ENCODE results near the gene GPR158.
"Not testable (repeated sequence)": the region's sequence is repeated elsewhere in the genome, so short reads cannot be mapped to it uniquely, and the experiment has no call there.

The GPR158 gene

DNA sequence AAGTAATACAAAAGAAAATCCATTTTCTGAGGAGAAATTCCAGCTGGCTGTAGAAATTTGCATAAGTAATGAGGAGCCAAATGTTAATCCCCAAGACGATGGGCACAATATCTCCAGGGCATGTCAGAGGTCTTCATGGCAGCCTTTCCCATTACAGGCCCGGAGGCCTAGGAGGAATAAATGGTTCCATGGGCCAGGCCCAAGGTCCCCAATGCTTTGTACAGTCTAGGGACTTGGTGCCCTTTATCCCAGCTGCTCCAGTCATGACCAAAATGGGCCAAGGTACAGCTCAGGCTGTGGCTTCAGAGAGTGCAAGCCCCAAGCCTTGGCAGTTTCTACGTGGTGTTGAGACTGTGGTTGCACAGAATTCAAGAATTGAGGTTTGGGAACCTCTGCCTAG lies 182.5 kb downstream of the GPR158 start:
- H3K27ac ChIP-seq (replicated peaks; ENCODE audit: low read length), result no peak overlapping the region
- WGBS, 2 donors (ENCODE audit: extremely low coverage in 2 of 2, insufficient read length in 2 of 2, insufficient replicate concordance in 1 of 2), result no CpG with 5 or more reads among the region's 3 CpGs
- H3K4ac ChIP-seq (ENCODE audit: low read length), result no peak overlapping the region
- H3K9me3 ChIP-seq (replicated peaks in 1 of 2; ENCODE audit: control insufficient read depth in 2 of 2, insufficient read depth in 1 of 2, low read depth in 1 of 2, low read length in 2 of 2), result peaks cover 7 to 9% of the 10 kb centered on the region in 2 donors
- no peaks in the 10 kb centered on the region for H3K4me1 ChIP-seq (ENCODE audit: control insufficient read depth in 2 of 2, insufficient read depth in 1 of 2, low read depth in 1 of 2, low read length in 2 of 2)
- H4K91ac ChIP-seq (ENCODE audit: low read depth, low read length, poor library complexity), result no peak overlapping the region
- no peak overlapping the region for H2BK120ac ChIP-seq (ENCODE audit: low read depth, low read length)
- no peak overlapping the region for H4K8ac ChIP-seq (ENCODE audit: low read depth, low read length)
- no peak overlapping the region for H3K23ac ChIP-seq (ENCODE audit: low read depth, low read length, poor library complexity)
- no peak overlapping the region for H2AK5ac ChIP-seq (ENCODE audit: low read depth, low read length)
- H2AFZ ChIP-seq (ENCODE audit: low read length), result no peak overlapping the region
- H3K27me3 ChIP-seq (ENCODE audit: control insufficient read depth in 3 of 3, insufficient read depth in 3 of 3, low read depth in 1 of 3, low read length in 3 of 3), result no peaks in the 10 kb centered on the region
- no peak overlapping the region for H3K14ac ChIP-seq (ENCODE audit: low read length)
- no peak overlapping the region for H3K18ac ChIP-seq (ENCODE audit: low read length)
- no peak overlapping the region for H3K4me3 ChIP-seq (ENCODE audit: low read length in 2 of 2)
- no peaks in the 10 kb centered on the region for H3K36me3 ChIP-seq (replicated peaks in 1 of 2; ENCODE audit: control insufficient read depth in 2 of 2, insufficient read depth in 2 of 2, low read length in 2 of 2)
- H3K4me2 ChIP-seq (ENCODE audit: insufficient read depth, low read length, poor library complexity, severe bottlenecking), result no peak overlapping the region
- no peak overlapping the region for H3K9ac ChIP-seq (ENCODE audit: low read depth, low read length, poor library complexity)
- H2BK15ac ChIP-seq (ENCODE audit: low read length), result no peak overlapping the region
- no peak for DNase-seq (ENCODE audit: low spot score)
- no peak overlapping the region for H2BK5ac ChIP-seq (ENCODE audit: low read length)
- no peak overlapping the region for H2BK12ac ChIP-seq (ENCODE audit: low read length)
- H3K79me1 ChIP-seq (ENCODE audit: low read depth, low read length), result no peaks in the 10 kb centered on the region

DNA sequence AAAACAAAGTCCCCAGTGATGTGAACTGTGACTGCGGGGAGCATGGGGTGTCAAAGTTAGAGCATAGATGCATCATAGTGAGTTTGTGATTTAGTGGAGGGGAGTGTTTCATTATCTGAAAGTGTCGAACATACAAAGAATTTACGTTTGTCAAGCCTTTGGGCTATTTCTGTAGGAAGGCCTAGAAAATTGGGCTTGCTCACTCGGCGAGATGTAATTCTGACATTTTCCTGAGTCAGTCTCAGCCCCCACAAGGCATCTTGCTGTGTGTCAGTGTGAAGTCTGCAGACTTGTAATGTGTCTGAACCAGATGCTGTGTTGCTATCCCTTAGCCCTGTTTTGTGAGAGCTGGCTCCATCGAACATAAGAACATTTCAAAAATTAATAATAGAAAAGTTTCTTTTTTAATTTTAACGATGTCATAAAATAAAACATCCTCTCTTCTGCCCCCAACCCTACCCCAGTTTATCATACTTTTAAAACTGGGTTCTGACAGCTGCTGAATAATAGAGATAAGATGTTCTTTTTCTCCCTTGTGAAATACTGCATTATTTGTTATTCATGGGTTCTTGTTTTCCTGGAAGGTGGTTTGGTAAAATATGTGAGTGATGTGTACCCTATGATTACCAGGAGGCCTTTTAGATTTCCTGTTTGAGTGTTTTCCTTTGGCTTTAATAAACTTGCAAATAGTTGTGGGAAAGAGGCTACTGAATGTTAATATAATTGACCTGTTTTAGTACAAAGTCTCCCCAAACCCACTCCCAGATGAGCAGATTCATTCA lies 207.4 kb downstream of the GPR158 start:
- WGBS, 2 donors (ENCODE audit: extremely low coverage in 2 of 2, insufficient read length in 2 of 2, insufficient replicate concordance in 1 of 2), result no CpG with 5 or more reads among the region's 7 CpGs
- H3K4me3 ChIP-seq (ENCODE audit: low read length in 2 of 2), result no peak overlapping the region
- no peak overlapping the region for H3K18ac ChIP-seq (ENCODE audit: low read length)
- H3K14ac ChIP-seq (ENCODE audit: low read length), result no peak overlapping the region
- no peak overlapping the region for H2BK5ac ChIP-seq (ENCODE audit: low read length)
- H3K79me1 ChIP-seq (ENCODE audit: low read depth, low read length), result no peaks in the 10 kb centered on the region
- H4K8ac ChIP-seq (ENCODE audit: low read depth, low read length), result no peak overlapping the region
- H2BK120ac ChIP-seq (ENCODE audit: low read depth, low read length), result no peak overlapping the region
- no peak overlapping the region for H3K9ac ChIP-seq (ENCODE audit: low read depth, low read length, poor library complexity)
- no peak overlapping the region for H4K91ac ChIP-seq (ENCODE audit: low read depth, low read length, poor library complexity)
- H3K4ac ChIP-seq (ENCODE audit: low read length), result no peak overlapping the region
- DNase-seq (ENCODE audit: low spot score), result no peak
- no peak overlapping the region for H2BK15ac ChIP-seq (ENCODE audit: low read length)
- H2BK12ac ChIP-seq (ENCODE audit: low read length), result no peak overlapping the region
- no peaks in the 10 kb centered on the region for H3K4me1 ChIP-seq (ENCODE audit: control insufficient read depth in 2 of 2, insufficient read depth in 1 of 2, low read depth in 1 of 2, low read length in 2 of 2)
- H3K23ac ChIP-seq (ENCODE audit: low read depth, low read length, poor library complexity), result no peak overlapping the region
- no peak overlapping the region for H2AK5ac ChIP-seq (ENCODE audit: low read depth, low read length)
- no peak overlapping the region for H3K27ac ChIP-seq (replicated peaks; ENCODE audit: low read length)
- no peaks in the 10 kb centered on the region for H3K27me3 ChIP-seq (ENCODE audit: control insufficient read depth in 3 of 3, insufficient read depth in 3 of 3, low read depth in 1 of 3, low read length in 3 of 3)
- no peaks in the 10 kb centered on the region for H3K36me3 ChIP-seq (replicated peaks in 1 of 2; ENCODE audit: control insufficient read depth in 2 of 2, insufficient read depth in 2 of 2, low read length in 2 of 2)
- no peak overlapping the region for H3K4me2 ChIP-seq (ENCODE audit: insufficient read depth, low read length, poor library complexity, severe bottlenecking)
- H2AFZ ChIP-seq (ENCODE audit: low read length), result peak overlapping the region; percentile 31
- H3K9me3 ChIP-seq (replicated peaks in 1 of 2; ENCODE audit: control insufficient read depth in 2 of 2, insufficient read depth in 1 of 2, low read depth in 1 of 2, low read length in 2 of 2), result no peaks in the 10 kb centered on the region

DNA sequence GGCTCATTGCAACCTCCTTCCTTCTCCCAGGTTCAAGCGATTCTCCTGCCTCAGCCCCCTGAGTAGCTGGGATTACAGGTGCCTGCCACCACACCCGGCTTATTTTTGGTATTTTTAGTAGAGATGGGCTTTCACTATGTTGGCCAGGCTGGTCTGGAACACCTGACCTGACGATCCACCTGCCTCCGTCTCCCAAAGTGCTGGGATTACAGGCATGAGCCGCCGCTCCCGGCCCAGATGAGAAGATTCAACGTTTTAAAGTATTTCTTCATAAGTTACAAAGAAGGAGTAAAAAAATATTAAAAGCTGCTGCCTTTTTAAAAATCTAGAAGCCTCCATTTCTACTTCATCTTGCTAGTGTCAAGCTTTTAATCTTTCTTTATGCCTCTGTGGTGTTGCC lies 208.1 kb downstream of the GPR158 start:
- H2BK15ac ChIP-seq (ENCODE audit: low read length); H3K79me1 ChIP-seq (ENCODE audit: low read depth, low read length); H4K91ac ChIP-seq (ENCODE audit: low read depth, low read length, poor library complexity); H3K4ac ChIP-seq (ENCODE audit: low read length); H3K23ac ChIP-seq (ENCODE audit: low read depth, low read length, poor library complexity); H3K27me3 ChIP-seq (ENCODE audit: control insufficient read depth in 3 of 3, insufficient read depth in 3 of 3, low read depth in 1 of 3, low read length in 3 of 3); H2AFZ ChIP-seq (ENCODE audit: low read length); H3K36me3 ChIP-seq (replicated peaks in 1 of 2; ENCODE audit: control insufficient read depth in 2 of 2, insufficient read depth in 2 of 2, low read length in 2 of 2); H2BK120ac ChIP-seq (ENCODE audit: low read depth, low read length); H2BK5ac ChIP-seq (ENCODE audit: low read length); H3K14ac ChIP-seq (ENCODE audit: low read length); H3K4me1 ChIP-seq (ENCODE audit: control insufficient read depth in 2 of 2, insufficient read depth in 1 of 2, low read depth in 1 of 2, low read length in 2 of 2); H2BK12ac ChIP-seq (ENCODE audit: low read length); DNase-seq (ENCODE audit: low spot score); H3K4me3 ChIP-seq (ENCODE audit: low read length in 2 of 2); H3K27ac ChIP-seq (replicated peaks; ENCODE audit: low read length); H3K9me3 ChIP-seq (replicated peaks in 1 of 2; ENCODE audit: control insufficient read depth in 2 of 2, insufficient read depth in 1 of 2, low read depth in 1 of 2, low read length in 2 of 2); H3K18ac ChIP-seq (ENCODE audit: low read length); H3K9ac ChIP-seq (ENCODE audit: low read depth, low read length, poor library complexity); H4K8ac ChIP-seq (ENCODE audit: low read depth, low read length); H3K4me2 ChIP-seq (ENCODE audit: insufficient read depth, low read length, poor library complexity, severe bottlenecking); H2AK5ac ChIP-seq (ENCODE audit: low read depth, low read length): not testable (repeated sequence)
- WGBS, 2 donors (ENCODE audit: extremely low coverage in 2 of 2, insufficient read length in 2 of 2, insufficient replicate concordance in 1 of 2), result no CpG with 5 or more reads among the region's 8 CpGs

DNA sequence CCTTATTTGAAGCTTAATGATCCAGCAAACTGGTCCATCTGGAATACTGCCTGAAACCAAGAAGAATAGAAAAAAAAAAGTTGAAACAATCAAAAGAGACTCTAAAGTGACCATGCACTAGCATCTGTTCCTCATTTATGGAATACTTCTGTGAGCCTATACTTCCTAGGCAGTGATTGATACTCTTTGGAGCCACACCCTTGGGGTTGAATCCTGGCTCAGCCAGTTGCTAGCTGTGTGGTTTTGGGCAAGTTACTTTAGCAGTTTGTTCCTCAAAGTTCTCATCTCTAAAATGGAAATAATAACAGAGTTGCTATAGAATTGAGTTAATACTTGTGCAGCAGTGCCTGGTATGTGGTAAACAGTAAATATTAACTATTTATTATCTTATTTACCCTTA lies 208.9 kb downstream of the GPR158 start:
- Histone ChIP-seq H3K27me3 (ENCODE audit: control insufficient read depth in 3 of 3, insufficient read depth in 3 of 3, low read depth in 1 of 3, low read length in 3 of 3) (no peaks in the 10 kb centered on the region), H4K91ac (ENCODE audit: low read depth, low read length, poor library complexity) (no peak overlapping the region), H2BK120ac (ENCODE audit: low read depth, low read length) (no peak overlapping the region), H3K4me2 (ENCODE audit: insufficient read depth, low read length, poor library complexity, severe bottlenecking) (no peak overlapping the region), H2BK12ac (ENCODE audit: low read length) (no peak overlapping the region), H3K36me3 (replicated peaks in 1 of 2; ENCODE audit: control insufficient read depth in 2 of 2, insufficient read depth in 2 of 2, low read length in 2 of 2) (no peaks in the 10 kb centered on the region), H3K27ac (replicated peaks; ENCODE audit: low read length) (no peak overlapping the region), H2AK5ac (ENCODE audit: low read depth, low read length) (no peak overlapping the region), H2AFZ (ENCODE audit: low read length) (no peak overlapping the region), H3K23ac (ENCODE audit: low read depth, low read length, poor library complexity) (no peak overlapping the region), H3K9me3 (replicated peaks in 1 of 2; ENCODE audit: control insufficient read depth in 2 of 2, insufficient read depth in 1 of 2, low read depth in 1 of 2, low read length in 2 of 2) (peaks cover 0 to 3% of the 10 kb centered on the region in 2 donors), H3K4me1 (ENCODE audit: control insufficient read depth in 2 of 2, insufficient read depth in 1 of 2, low read depth in 1 of 2, low read length in 2 of 2) (no peaks in the 10 kb centered on the region), H2BK15ac (ENCODE audit: low read length) (no peak overlapping the region), H3K18ac (ENCODE audit: low read length) (no peak overlapping the region), H3K9ac (ENCODE audit: low read depth, low read length, poor library complexity) (no peak overlapping the region), H3K14ac (ENCODE audit: low read length) (no peak overlapping the region), H3K4me3 (ENCODE audit: low read length in 2 of 2) (no peak overlapping the region), H3K79me1 (ENCODE audit: low read depth, low read length) (peaks cover 3% of the 10 kb centered on the region), H2BK5ac (ENCODE audit: low read length) (no peak overlapping the region), H3K4ac (ENCODE audit: low read length) (no peak overlapping the region), H4K8ac (ENCODE audit: low read depth, low read length) (no peak overlapping the region)
- DNase-seq (ENCODE audit: low spot score), result no peak
